Measurements from ENCODE around the gene ACTR5.

ACTR5 gene

GRCh38 chr20:38730989-38731737 lies 17.1 kb upstream of the ACTR5 start (continued):
- TF ChIP-seq ZNF37A (tag by site-specific recombination; IDR thresholded peaks at IDR 0.05) = no peak
- no peak for TF ChIP-seq ZNF645 (tag by site-specific recombination; IDR thresholded peaks at IDR 0.05)
- TF ChIP-seq ZXDB (tag by site-specific recombination; IDR thresholded peaks at IDR 0.05) = peak; percentile 98
- TF ChIP-seq ZNF704 (tag by site-specific recombination; IDR thresholded peaks at IDR 0.05) = no peak
- no peak for TF ChIP-seq ZNF16 (tag by site-specific recombination; IDR thresholded peaks at IDR 0.05; ENCODE audit: low read depth)
- TF ChIP-seq ZSCAN16 (tag by site-specific recombination; IDR thresholded peaks at IDR 0.05) = no peak
- no peak for TF ChIP-seq ZNF148 (tag by site-specific recombination; IDR thresholded peaks at IDR 0.05; ENCODE audit: borderline replicate concordance)
- peak; percentile 84 for TF ChIP-seq PATZ1 (tag by site-specific recombination; IDR thresholded peaks at IDR 0.05)
- TF ChIP-seq ZNF529 (tag by site-specific recombination; IDR thresholded peaks at IDR 0.05; ENCODE audit: insufficient replicate concordance) = no peak
- peak; percentile 94 for TF ChIP-seq GLIS2 (tag by site-specific recombination; IDR thresholded peaks at IDR 0.05)
- no peak for TF ChIP-seq ZNF274 (IDR thresholded peaks at IDR 0.05; ENCODE audit: low read length)
- TF ChIP-seq ZNF274 (tag by site-specific recombination; IDR thresholded peaks at IDR 0.05; ENCODE audit: borderline replicate concordance) = no peak
- no peak for TF ChIP-seq ZNF155 (tag by site-specific recombination; IDR thresholded peaks at IDR 0.05)
- no peak for TF ChIP-seq ZNF114 (tag by site-specific recombination; IDR thresholded peaks at IDR 0.05)
- TF ChIP-seq KLF16 (tag by site-specific recombination; IDR thresholded peaks at IDR 0.05) = peak; percentile 70
- TF ChIP-seq, protein P1, sequence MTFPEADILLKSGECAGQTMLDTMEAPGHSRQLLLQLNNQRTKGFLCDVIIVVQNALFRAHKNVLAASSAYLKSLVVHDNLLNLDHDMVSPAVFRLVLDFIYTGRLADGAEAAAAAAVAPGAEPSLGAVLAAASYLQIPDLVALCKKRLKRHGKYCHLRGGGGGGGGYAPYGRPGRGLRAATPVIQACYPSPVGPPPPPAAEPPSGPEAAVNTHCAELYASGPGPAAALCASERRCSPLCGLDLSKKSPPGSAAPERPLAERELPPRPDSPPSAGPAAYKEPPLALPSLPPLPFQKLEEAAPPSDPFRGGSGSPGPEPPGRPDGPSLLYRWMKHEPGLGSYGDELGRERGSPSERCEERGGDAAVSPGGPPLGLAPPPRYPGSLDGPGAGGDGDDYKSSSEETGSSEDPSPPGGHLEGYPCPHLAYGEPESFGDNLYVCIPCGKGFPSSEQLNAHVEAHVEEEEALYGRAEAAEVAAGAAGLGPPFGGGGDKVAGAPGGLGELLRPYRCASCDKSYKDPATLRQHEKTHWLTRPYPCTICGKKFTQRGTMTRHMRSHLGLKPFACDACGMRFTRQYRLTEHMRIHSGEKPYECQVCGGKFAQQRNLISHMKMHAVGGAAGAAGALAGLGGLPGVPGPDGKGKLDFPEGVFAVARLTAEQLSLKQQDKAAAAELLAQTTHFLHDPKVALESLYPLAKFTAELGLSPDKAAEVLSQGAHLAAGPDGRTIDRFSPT (tag by site-specific recombination; IDR thresholded peaks at IDR 0.05) = peak; percentile 35; the same call in 1 of the 2 replicates
- no peak for TF ChIP-seq ZNF354C (tag by site-specific recombination; IDR thresholded peaks at IDR 0.05; ENCODE audit: borderline replicate concordance, low read depth)
- no peak for TF ChIP-seq ELK4 (IDR thresholded peaks at IDR 0.05; ENCODE audit: borderline replicate concordance, low read depth, low read length)
- no peak; the same call in 1 of the 2 replicates for TF ChIP-seq YY1 (tag by site-specific recombination; IDR thresholded peaks at IDR 0.05)
- no peak for TF ChIP-seq ZNF514 (tag by site-specific recombination; IDR thresholded peaks at IDR 0.05)
- TF ChIP-seq ZNF174 (tag by site-specific recombination; IDR thresholded peaks at IDR 0.05) = no peak
- no peak; the same call in 1 of the 2 replicates for TF ChIP-seq KLF7 (tag by site-specific recombination; IDR thresholded peaks at IDR 0.05; ENCODE audit: borderline replicate concordance)
- no peak for TF ChIP-seq HOXC10 (CRISPR knock-in tag; IDR thresholded peaks at IDR 0.05)
- no peak for TF ChIP-seq ZNF311 (tag by site-specific recombination; IDR thresholded peaks at IDR 0.05; ENCODE audit: borderline replicate concordance)
- TF ChIP-seq, protein P2, sequence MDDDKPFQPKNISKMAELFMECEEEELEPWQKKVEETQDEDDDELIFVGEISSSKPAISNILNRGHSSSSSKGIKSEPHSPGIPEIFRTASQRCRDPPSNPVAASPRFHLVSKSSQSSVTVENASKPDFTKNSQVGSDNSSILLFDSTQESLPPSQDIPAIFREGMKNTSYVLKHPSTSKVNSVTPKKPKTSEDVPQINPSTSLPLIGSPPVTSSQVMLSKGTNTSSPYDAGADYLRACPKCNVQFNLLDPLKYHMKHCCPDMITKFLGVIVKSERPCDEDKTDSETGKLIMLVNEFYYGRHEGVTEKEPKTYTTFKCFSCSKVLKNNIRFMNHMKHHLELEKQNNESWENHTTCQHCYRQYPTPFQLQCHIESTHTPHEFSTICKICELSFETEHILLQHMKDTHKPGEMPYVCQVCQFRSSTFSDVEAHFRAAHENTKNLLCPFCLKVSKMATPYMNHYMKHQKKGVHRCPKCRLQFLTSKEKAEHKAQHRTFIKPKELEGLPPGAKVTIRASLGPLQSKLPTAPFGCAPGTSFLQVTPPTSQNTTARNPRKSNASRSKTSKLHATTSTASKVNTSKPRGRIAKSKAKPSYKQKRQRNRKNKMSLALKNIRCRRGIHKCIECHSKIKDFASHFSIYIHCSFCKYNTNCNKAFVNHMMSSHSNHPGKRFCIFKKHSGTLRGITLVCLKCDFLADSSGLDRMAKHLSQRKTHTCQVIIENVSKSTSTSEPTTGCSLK (tag by site-specific recombination; IDR thresholded peaks at IDR 0.05) = no peak
- TF ChIP-seq ZNF223 (tag by site-specific recombination; IDR thresholded peaks at IDR 0.05) = no peak
- no peak for TF ChIP-seq OSR2 (tag by site-specific recombination; IDR thresholded peaks at IDR 0.05)
- TF ChIP-seq ZSCAN23 (tag by site-specific recombination; IDR thresholded peaks at IDR 0.05) = no peak

All from HEK293 (cell line).